Activated CD4-positive, alpha-beta T cell treated with anti-CD3 and anti-CD28 coated beads, Interleukin-2, amount 50 U/mL, for 4 hours (primary cell): ENCODE results near the gene CD63.

Experiments used
- DNase-seq, 2 experiments: peaks; one replicate each; pipeline ENCODE4 v3.0.0-alpha.2; 2020

Gene CD63

DNA sequence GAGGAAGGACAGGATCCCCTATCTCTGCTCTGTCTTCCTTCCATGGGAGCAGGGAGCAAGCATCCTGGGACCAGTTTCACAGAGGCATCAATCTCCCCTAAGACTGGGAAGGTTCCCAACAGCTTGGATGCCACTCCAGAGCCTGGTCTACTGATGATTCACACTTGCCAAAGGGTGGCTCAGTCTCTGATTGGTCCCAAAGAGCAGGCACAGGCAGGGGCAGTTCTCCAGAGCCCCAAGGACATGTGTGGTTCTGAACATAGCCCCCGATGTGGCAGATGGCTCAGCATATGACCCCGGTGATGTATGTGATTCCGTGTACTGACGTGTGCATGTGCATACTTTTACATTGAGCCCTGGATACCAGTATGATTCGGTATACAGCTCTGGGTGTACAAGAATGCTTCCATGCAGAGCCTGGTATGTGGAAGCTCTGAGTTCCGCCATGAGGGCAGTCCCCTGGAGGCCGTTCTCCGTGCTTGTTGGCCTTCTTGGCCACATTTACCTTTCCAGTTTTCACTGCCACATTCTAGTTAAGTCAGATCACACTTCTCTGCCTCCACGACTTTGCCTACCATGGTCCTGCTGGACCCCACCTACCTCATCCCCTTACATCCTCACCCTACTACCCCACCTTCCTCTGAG is 42.3 kb downstream of the CD63 start:
- DNase-seq: no peak

DNA sequence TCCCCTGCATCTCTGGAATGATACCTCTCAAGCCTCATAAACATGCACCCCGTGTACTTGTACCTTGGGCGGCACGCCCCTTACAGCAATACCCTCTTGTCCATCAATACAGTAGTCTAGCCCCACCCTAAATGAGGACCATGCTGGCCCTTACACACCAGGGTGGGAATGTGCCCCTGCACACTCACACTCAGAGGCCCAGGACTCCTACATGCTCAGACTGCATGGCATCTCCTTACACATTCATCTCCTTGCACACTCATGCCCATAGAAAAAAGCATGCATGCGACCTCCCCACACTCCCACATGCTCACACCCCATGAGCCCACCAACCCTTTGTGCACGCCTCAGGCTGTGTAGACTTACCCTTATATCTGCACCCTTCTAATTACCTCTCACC is 43.1 kb downstream of the CD63 start:
- no peak for DNase-seq

DNA sequence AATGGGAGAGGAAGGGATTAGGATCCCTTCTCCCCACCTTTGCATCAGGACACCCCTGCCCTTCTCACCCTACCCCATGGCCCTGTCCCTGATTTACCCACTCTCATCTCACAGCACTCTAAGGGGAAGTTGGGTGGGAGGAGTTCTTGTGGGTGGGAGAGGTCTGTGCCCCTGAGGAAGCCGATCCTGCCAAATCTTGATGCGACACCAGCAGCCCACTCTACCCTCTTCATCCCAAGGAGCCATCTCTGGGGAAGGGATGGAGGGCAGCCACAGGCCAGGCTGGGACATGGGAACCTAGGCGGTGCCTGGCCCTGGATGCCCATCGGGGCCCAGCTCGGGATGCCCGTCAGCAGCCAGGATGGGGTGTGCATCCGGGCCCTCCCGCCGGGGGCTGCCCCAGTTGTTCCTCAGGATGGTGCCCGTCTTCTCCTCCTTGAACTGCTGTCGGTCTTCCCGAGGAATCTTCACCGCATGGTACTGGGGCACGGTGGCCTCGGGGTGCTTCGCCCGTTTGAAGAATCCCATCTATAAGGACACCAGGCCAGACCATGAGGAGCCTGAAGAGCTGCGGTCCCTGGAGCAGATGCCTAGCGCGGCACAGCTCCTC is 43.9 kb downstream of the CD63 start:
- no peak for DNase-seq

DNA sequence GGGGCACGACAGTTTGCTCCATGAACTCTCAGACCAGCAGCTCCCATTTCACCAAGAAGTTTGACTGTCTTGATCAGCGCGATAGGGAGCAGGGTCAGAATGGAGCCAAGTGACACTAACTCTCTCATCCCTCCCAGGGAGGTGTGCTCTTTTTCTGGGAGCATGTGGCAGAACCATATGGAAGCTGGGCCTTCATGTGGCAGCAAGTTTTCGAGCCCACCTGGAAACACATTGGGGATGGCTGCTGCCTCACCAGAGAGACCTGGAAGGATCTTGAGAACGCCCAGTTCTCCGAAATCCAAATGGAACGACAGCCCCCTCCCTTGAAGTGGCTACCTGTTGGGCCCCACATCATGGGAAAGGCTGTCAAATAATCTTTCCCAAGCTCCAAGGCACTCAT is 45.1 kb downstream of the CD63 start:
- no peak for DNase-seq

DNA sequence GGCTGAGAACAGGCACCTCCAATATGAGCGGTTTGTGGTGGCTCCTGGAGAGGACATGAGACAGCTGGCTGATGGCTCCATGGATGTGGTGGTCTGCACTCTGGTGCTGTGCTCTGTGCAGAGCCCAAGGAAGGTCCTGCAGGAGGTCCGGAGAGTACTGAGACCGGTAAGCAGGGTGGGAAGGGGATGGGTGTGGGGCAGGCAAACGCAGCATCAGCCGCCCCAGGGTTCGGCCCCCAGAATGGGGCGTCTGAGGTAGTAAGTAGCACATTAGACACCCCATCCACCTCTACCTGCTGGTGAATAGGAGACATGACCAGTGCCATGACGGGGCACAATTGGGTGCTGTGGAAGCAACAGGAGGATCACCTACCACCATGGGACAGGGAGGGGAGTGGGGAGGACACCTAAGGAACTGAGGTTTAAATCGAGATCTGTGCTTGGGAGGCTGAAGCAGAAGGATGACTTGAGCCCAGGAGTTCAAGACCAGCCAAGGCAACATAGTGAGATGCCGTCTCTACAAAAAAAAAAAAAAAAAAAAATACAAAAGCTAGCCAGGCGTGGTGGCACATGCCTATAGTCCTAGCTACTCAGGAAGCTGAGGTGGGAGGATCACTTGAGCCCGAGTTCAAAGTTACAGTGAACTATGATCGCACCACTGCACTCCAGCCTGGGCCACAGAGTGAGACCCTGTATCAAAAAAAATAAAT is 46.6 kb downstream of the CD63 start:
- no peak for DNase-seq

DNA sequence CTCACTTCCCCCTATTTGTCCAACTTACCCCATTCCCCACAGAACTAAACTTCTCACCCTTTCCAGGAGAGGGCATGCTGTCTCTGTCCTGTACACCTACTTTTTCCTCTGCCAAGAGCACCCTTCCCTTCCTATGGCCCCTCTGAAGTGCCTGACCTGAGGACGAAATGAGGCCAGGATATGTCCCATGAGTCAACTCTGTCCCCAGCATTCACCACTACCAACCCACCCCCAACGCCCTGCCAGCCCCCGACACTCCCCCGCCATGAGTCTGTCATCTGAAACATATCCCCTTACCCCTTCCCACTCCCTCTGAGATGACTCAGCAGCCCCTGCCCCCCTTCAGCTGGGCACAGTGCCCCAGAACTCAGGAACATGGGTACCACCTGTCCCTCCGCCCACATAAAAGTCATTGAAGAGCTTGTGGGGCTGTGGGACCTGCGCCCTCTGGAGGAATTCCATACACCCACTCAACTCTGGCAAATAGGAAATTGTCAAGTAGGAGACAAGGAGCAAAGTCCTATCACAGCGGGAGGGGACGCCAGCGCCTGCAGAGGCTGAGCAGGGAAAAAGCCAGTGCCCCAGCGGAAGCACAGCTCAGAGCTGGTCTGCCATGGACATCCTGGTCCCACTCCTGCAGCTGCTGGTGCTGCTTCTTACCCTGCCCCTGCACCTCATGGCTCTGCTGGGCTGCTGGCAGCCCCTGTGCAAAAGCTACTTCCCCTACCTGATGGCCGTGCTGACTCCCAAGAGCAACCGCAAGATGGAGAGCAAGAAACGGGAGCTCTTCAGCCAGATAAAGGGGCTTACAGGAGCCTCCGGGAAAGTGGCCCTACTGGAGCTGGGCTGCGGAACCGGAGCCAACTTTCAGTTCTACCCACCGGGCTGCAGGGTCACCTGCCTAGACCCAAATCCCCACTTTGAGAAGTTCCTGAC is 47.4 kb downstream of the CD63 start:
- no peak for DNase-seq

DNA sequence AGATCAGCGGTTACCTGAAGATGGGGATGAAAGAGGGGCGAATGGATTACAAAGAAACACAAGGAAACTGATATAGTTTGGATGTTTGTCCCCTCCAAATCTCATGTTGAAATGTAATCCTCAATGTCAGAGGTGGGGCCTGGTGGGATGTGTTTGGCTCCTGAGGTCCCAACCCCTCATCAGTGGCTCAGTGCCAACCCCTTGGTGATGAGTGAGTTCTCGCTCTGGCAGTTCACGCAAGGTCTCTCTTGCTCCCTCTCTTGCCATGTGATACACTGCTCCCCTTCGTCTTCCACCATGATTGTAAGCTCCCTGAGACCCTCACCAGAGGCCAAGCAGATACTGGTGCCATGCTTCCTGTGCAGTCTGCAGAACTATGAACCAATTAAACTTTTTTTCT is 49.1 kb downstream of the CD63 start:
- DNase-seq: no peak

DNA sequence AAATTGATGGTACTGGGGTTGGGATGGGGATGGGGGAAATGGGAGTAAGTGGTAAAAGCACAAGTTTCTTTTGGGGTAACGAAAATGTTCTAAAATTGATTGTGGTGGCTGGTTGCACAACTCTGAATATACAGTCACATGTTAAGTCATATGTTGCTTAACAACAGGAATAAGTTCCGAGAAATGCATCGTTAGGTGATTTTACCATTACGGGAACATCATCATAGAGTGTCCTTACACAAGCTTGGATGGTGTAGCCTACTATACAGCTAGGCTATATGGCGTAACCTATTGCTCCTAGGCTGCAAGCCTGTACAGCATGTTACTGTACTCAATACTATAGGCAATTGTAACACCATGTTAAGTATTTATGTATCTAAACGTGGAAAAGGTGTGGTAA is 52.1 kb downstream of the CD63 start:
- DNase-seq: no peak

DNA sequence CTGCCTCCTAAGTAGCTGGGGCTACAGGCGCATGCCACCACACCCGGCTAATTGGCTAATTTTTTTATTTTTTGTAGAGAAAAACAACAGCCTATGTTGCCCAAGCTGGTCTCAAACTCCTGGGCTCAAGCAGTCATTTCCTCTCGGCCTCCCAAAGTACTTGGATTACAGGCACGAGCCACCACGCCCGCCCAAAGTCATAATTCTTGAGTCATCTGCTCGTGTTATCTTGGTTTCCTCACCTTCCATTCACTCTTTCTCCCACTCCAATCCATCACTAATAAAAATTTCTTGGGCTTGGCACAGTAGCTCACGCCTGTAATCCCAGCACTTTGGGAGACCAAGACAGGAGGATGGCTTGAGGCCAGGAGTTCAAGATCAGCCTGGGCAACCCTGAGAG is 53.1 kb downstream of the CD63 start:
- DNase-seq: no peak
